GDM1 (cell line): ENCODE data around the gene CERS6.
A peak's percentile ranks its signal among the peaks of the same experiment; 100 is the strongest.
"Not testable (repeated sequence)": the region's sequence is repeated elsewhere in the genome, so short reads cannot be mapped to it uniquely, and the experiment has no call there.

Experiments used
- DNase-seq: peaks from one replicate; lab custom pipeline; 2025; lab: John Stamatoyannopoulos, UW

Gene CERS6

DNA sequence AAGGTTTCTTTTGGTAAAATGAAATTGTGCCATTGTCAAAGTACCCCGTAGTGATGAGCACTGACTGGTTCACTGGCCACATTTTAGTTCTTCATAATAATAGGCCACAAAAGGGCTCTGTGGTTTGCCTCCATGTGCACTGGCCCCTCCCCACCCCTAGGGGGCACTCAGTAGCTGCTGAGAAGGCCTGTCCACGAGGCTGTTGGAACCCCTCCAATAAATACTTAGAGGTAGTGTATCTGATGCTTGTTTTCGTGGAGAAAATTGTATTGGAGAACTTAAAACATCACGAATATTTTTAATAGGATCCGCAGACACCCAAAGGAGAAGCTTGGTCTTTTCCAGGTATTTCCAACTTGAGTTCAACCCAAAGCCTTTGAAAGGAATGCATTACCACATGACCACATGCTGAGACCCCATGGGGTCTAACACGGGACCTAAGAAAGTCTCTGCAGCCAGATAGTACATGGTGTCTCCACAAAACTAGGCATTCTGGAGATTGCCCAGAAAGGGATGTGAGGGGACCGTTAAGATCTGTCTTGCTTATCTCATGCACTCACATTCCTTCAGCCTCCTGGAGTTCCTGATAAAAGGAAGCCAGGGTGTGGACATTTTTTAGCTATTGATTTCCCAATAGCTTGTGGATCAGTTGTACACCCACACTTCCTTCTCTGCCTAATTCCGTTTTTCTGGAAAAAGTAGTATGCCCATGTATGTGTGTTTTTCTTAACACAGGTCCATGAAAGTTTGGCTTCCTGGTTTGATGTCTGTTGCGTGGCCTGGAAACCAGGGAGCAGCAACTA lies 317.8 kb downstream of the CERS6 start:
- DNase-seq: peak; percentile 10

DNA sequence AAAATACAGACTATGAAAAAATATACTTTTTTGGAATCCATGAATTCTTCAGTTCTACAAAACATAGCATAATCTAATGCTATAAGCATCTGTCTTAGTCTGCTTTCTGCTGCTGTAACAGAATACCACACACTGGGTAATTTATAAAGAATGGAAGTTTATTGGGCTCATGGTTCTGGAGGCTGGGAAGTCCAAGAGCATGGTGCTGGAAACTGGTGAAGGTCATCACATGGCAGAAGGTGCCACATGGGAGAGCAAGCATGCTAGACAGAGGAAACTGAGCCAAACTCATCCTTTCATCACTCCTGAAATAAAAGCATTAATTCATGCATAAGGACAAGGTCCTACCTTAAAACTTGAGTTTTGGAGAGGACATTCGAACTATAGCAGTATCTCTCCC lies 319.8 kb downstream of the CERS6 start:
- DNase-seq: no peak

DNA sequence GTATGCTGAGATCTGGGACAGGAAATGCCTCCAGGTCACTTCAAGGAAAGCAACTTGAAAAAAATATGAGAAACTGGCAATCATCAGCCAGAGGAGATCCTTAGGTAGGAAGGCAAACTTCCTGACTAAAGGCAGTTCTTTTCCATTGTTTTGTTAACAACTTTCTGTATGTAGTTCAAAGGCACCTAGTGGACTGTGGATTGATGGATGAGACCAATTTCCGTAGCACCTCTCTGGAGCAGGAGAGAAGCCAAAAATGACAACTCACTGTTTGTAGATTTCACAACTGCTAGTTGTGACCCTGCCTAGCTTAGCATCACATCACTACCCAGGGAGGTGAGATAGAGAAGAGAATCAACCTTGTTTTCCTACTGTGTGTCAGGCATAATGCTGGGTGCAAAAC lies 324.6 kb downstream of the CERS6 start:
- no peak for DNase-seq

DNA sequence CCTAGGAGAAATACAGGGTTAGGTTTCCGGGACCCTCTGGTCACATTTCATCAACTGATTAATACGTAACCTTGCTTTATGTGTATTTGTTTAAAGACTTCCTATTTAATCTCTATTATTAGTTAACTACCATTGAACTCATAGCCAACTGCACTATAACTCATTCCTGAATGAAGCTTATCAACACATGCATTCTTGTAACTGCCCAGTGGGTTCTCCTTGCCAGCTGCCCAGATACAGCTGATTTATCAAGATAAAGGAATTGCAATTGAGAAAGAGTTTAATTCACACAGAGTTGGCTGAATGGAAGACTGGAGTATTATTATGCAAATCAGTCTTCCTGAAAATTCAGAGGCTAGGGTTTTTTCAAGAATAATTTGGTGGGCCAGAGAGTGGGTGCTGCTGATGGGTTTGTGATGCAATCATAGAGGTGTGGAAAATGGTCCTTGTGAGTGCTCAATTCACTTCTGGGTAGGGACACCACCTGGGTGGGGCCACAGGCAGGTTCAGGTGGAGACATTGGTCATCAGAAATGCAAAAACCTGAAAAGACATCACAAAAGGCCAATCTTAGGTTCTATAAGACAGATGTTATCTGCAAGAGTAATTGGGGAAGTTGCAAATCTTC lies 325.2 kb downstream of the CERS6 start:
- no peak for DNase-seq

DNA sequence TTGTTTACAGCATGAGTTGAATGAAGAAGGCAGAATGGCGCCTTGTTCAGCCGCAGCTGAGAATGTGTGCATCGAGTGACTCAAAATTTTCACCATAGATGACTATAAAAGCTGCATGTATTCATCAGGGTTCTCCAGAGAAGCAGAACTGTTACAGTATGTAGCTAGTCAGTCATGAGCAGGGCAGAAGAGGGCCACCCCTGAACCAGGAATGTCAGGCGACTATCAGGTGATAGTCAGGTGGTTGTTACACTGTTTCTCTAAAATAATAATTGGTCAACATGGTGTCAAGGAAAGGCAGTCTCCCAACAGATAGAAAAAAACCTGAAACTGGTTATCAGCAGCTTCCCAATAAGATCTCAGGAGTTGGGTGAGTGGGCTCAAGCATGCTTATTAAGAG lies 326.2 kb downstream of the CERS6 start:
- no peak for DNase-seq

DNA sequence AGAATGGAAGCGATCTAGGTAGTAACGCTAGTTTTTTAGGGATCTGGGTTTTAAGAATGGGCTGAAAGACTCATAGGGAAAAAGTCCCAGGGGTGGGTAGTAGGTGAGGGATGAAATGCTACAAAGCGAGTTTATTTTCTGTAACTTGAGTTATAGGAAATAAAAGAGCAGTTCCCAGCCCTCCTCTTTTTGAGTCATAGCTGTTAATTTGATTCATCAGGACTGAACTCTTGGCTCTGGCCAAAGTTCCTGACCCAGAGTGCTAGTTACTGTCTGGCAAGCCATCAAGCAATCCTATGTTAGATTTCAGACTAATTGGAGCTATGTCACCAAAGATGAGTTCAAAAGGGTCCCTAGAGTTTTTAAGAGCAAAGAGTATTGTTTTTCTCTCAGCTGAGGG lies 328.9 kb downstream of the CERS6 start:
- no peak for DNase-seq

DNA sequence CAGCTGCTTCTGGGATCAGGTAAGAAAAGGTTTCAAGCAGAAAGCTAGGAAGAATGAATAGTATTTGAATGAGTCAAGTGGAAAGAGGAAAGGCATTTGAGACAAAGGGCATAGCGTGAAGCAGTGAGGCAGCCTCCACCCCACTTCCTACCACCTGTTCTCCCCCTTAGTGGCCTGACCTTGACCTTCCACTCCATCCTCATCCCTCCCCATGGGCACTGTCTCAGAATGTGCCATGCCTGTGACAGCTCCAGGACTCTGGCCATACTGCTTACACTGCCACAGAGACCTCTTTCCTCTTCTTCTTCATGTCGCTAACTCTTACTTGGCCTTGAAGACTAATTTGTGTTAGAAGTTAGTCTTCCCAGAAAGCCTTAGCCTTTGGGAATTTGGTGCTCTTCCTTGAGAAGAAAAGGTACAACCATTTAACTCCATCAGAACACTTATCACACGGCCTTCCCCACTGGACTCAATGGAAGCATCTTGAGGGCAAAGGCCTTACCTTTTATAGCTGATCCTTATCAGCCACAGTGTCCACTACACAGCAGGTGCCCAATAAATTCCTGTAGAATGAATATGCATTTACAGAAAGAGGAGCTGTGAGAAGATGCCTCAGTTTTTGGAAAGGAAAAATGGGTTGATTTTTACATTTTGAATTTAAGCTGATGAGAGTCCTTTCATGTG lies 331.2 kb downstream of the CERS6 start:
- DNase-seq: no peak

DNA sequence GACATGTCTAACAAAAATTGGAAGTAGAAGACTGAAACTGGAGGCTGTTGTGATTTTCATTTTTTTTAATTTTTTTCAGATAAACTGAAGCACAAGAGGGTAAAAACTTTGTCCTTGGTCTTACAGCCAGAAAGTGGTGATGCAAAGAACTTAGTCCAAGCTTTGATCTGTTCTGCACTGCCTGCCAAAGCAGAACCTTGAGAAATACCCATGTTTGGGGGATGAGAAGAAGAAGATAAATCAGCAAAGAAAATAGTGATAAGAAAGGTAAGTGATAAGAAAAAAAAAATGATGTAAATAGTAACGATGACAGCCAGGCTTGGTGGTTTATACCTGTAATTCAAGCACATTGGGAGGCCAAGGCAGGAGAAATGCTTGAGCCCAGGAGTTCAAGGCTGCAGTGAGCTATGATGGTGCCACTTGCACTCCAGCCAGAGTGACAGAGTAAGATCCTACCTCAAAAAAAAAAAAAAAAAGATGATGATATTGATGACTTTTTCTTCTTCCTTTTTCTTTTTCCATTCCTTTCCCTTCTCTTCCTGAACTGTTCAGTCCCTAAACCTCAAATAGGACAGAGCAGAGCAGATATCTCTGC lies 331.8 kb downstream of the CERS6 start:
- DNase-seq: no peak

DNA sequence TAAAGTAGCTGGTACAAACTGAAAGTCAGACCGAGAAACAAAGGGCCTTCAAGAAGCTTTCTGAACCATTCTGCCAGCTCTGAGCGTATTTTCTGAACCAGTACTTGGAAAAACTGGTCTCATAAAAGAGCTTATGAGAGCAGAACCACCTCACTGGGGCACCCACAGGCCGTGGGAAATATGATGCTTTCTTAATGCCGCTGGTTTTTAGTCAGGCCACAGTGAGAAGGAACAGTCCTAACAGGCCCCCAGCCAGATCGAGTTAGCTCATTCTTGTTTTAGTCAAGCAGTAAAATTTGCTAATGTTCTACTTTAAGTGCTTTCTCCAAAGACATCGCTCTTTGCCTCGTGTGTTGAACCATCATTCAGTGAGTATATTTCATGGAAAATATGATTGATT lies 333.7 kb downstream of the CERS6 start:
- no peak for DNase-seq

DNA sequence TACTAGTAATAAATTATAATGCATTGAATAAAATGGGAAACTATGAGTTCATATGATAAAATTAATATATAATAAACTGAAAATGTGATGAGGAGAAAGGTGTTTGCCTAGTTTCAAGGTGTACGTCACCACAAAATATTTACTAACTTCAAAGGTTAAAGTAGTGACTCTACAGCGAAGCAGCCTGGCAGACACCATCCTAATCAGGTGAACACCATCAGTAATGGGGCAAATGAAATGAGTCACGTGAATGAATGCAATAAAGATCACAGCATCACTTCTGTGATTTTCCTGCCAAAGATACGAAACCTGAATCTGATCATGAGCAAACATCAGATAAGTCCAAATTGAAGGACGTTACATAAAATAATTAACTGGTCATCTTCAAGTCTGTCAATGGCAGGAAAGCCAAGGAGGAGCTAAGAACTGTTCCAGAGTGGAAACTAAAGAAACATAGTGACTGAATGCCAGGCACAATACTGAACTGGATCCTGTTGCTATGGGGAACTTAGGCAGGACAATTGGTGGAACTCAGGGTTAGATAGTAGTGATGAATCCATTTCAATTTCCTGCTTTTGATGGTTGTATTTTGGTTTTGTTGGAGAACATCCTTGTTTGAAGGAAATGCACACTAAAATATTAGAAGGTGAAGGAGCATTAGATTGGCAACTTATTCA lies 334.3 kb downstream of the CERS6 start:
- DNase-seq: no peak

DNA sequence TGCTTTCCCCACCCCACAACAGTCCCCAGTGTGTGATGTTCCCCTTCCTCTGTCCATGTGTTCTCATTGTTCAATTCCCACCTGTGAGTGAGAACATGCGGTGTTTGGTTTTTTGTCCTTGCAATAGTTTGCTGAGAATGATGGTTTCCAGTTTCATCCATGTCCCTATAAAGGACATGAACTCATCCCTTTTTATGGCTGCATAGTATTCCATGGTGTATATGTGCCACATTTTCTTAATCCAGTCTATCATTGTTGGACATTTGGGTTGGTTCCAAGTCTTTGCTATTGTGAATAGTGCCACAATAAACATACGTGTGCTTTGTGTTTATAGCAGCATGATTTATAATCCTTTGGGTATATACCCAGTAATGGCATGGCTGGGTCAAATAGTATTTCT lies 335.1 kb downstream of the CERS6 start:
- DNase-seq: not testable (repeated sequence)

DNA sequence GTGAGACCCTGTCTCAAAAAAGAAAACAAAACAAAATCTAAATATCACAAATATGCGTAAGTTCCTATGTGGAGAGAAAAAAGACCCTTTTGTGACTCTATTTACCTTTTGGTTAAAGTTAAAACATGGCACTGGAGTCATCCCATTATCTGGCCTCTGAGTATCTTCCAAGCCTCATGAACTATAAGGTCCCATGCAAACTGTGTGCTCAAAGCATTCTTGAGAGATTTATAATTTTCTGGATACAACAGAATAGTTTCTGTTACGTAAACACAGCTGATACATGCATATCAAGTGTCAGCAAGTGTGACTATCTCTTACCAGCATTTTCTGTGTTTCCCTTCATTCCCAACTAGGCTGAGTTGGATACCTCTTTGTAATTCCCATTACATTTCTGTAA lies 337.5 kb downstream of the CERS6 start:
- DNase-seq: no peak

DNA sequence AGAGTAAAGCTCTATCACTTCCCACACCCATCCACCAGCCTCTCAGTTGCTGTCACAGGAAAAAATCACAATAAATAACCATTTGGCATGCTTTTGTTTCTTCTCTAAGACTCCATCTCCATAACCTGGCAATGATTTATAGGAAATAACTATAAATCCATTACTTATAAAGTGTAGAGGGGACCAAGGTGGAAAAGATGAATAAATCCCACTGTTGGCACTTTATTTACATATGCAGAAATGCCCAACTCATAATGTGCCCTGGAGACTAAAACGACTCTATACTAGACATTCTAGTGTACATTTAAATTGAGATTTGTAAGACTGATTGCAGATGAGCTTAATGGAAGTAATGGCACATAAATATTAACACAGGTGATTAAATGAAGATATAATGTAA lies 338.9 kb downstream of the CERS6 start:
- no peak for DNase-seq

DNA sequence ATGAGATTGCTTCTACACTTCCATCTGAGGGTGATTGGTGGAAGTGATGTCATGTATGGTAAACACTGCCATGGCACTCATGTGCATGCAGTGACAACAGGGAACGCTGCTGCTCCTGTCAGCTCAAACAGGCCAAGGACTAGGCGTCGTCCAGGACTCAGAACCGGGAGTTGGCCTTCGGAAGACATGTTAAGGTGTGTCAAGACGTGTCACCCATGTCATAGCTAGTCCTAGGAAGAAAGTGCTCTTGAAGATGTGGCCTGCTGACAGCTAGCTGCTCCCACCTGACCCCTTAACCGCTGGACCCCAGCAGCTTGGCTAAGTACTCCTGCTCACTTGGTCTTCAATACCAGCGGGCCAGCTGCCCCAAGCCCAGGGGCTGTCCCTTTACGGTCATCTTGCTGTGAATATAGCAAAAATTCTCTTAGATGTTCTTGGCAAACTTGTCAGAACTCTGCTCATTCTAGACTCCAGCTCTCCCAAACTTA lies 340.1 kb downstream of the CERS6 start:
- DNase-seq: no peak

DNA sequence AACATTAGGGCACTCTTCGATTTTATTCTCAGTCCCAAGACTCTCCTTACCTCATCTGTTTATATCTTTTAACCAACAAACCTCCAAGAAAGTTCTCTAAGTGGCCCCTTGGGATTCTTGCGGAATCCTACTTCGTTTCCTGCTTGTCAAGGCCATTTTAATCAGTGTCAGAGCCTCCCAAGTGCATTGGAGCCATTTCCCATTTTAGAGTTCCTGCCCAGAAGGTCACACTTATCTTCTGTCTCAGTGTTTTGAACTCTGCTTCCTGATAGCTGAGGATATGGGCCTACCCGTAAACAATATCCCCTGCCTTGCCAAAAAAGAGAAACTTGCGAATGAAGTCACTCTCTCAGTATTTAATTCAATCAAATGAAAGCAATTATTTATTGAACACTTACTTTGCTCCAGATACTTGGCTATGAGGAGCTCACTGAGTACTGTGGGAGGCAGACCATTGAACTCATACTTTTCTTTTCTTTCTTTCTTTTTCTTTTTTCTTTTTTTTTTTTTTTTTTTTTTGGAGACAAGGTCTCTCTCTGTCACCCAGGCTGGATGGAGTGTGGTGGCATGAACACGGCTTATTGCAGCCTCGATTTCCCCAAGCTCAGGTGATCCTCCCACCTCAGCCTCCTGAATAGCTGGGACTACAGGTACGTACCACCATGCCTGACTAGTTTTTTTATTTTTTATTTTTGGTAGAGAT lies 340.7 kb downstream of the CERS6 start:
- DNase-seq: no peak

DNA sequence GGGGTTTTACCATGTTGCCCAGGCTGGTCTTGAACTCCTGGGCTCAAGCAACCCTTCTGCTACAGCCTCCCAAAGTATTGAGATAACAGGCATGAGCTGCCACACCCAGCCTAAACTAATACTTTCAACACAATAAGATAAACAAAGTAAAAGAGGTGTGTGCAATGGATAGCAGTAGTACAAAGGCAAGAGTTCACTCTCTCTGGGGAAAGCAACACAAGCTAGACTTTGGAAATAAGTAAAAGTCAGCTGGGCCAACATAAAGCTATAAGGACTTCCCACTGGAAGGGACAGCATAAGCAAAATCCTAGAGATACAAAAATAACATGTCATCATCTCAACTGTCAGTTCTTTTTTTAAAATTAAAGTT lies 341.2 kb downstream of the CERS6 start:
- no peak for DNase-seq

DNA sequence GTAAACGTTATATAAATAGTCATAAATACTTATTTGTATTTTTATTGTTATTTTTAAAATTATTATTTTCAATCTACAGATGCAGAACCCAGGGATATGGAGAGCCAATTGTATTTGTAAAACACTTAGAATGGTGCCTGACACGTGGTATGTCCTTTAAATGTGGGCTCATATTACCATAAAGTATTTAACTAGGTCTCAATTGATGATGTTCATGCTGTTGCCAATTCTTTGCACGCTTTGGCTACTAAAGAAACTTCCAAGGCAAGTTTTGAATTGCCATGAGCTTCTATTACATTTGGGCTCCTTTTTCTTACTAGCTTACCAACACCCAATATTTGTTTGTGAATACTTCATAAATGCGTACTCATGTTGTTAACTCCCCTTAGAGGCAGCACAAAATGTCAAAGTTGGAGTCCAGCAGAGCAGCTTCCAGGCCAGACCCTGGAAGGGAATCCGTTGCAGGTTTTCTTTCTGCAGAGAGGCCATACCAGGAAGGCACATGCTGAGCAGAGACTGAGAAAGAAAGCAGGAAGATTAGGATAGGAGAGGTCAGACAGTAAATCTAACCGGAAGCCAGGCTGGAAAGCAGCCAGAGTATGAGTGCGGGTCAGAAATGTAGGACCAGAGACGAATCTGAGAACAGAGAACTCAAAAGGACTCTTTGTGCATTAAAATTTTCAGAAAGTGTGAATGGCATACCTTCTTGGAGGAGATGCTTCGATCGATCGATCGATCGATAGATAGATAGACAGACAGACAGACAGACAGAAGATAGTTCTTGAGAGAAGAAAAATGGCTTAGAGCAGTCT lies 342.2 kb downstream of the CERS6 start:
- DNase-seq: no peak

DNA sequence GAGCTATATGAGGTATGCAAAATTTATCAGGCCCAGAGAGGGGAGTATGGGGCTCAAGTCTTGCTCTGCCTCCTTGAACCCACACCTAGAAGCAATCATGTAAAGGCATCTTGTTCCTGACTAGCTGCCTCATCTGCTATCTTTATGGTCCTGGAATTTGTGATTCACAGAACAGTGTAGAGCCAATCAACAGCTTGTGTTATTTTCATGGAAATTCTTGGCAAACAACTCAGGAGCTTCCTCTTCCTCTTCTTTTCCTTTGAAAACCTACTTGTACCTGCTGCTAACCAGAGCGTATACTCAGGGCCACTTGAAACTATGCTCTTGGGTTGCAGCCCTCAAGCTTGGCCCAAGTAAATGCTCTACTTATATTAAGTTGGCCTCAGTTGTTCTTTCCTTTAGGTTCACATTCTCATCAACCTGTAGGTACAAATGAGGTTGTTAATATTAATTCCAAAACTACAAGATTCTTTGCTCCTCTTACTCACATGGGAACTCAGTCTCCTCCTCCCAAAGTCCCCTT lies 342.9 kb downstream of the CERS6 start:
- DNase-seq: no peak

DNA sequence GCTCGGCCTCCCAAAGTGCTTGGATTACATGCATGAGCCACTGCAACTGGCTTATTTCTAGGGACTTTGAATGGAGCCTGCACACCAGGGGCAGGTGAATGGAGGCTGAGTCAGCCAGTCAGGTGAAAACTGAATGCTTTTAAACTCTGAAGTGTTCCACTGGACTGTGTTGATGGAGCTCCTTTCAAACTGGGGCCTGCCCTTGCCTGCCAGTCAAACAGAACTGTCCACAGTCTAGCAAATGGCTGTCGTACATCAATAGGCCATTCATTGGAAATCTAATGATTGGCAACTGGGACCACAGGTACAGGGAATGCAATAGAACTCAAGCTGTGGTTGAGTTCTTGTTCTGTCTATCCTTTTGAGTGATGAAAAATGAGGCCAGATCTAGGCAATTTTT lies 345.4 kb downstream of the CERS6 start:
- DNase-seq: no peak
